HepG2 (cell line): ENCODE data around the gene THAP9. TPM values are rescaled to one million over a fixed set of nuclear protein-coding genes. Genes with fewer than 3 reads are reported as not detected.
A peak's percentile ranks its signal among the peaks of the same experiment; 100 is the strongest.

Source experiments
- GATAD1 ChIP-seq: IDR thresholded peaks from 2 replicates; pipeline ENCODE4 v1.6.1; 2016; ENCODE audit warnings: missing genetic modification reagents, missing compliant biosample characterization
- MYC ChIP-seq: sonication (generic); formaldehyde crosslinking; IDR thresholded peaks from 2 replicates; pipeline ENCODE4 v1.9.0; 2021; ENCODE audit warnings: missing genetic modification reagents, borderline replicate concordance
- ZFY ChIP-seq: sonication (generic); formaldehyde crosslinking; IDR thresholded peaks from 2 replicates; pipeline ENCODE4 v1.4.0; 2020; ENCODE audit warnings: missing genetic modification reagents
- ZNF17 ChIP-seq: sonication (generic); formaldehyde crosslinking; IDR thresholded peaks from 2 replicates; pipeline ENCODE4 v1.5.0; 2020; ENCODE audit warnings: mild to moderate bottlenecking, missing genetic modification reagents
- ZNF225 ChIP-seq: sonication (generic); formaldehyde crosslinking; IDR thresholded peaks from 2 replicates; pipeline ENCODE4 v1.4.0; 2020; ENCODE audit warnings: mild to moderate bottlenecking, missing genetic modification reagents
- ZNF460 ChIP-seq: sonication (generic); formaldehyde crosslinking; IDR thresholded peaks from 2 replicates; pipeline ENCODE4 v1.5.1; 2020; ENCODE audit warnings: missing genetic modification reagents, mild to moderate bottlenecking, borderline replicate concordance
- polyA plus RNA-seq, 8 experiments: library from polyadenylated mRNA; depleted of rRNA in 3 of 8; stranded (reverse) in 7 of 8; unstranded in 1 of 8; fragments of >200 nt; fragmentation: Illumina TruSeq in 4 of 8; extraction: Trizol in 4 of 8; gene quantifications; 2 replicates each; pipeline versions ENCODE4 v1.2.1 to v1.2.3, GENCODE V29; 2011 to 2016; ENCODE audit warnings: low read depth in 4 of 8, missing spikeins in 1 of 8, mixed read lengths in 1 of 8; ENCODE audit not compliant: insufficient read depth in 1 of 8
- total RNA-seq, 5 experiments: library from RNA; depleted of rRNA; stranded (reverse); fragments of >200 nt; fragmentation: Illumina TruSeq; extraction: Trizol; gene quantifications; 2 replicates each; pipeline ENCODE4 v1.2.3, GENCODE V29; 2016; ENCODE audit warnings: low read depth in 1 of 5
- TF ChIP-seq, protein P1 (sequence below): sonication (generic); formaldehyde crosslinking; IDR thresholded peaks from 2 replicates; pipeline ENCODE4 v1.9.0; 2021; ENCODE audit warnings: missing genetic modification reagents, mild to moderate bottlenecking, borderline replicate concordance
- TF ChIP-seq, protein P2 (sequence below): sonication (generic); formaldehyde crosslinking; IDR thresholded peaks from 2 replicates; pipeline ENCODE4 v1.5.0; 2020; ENCODE audit warnings: mild to moderate bottlenecking, missing genetic modification reagents
- TF ChIP-seq, protein P3 (sequence below): sonication (generic); formaldehyde crosslinking; IDR thresholded peaks from 2 replicates; pipeline ENCODE4 v1.9.0; 2021; ENCODE audit warnings: missing genetic modification reagents, borderline replicate concordance
- TF ChIP-seq, protein P4 (sequence below): IDR thresholded peaks from 2 replicates; pipeline ENCODE4 v1.6.1; 2016; ENCODE audit warnings: low read depth, borderline replicate concordance
- TF ChIP-seq, protein P5 (sequence below): sonication (generic); formaldehyde crosslinking; IDR thresholded peaks from 2 replicates; pipeline ENCODE4 v1.4.0; 2020; ENCODE audit warnings: mild to moderate bottlenecking, missing genetic modification reagents
- TF ChIP-seq, protein P6 (sequence below): sonication (generic); formaldehyde crosslinking; IDR thresholded peaks from 2 replicates; pipeline ENCODE4 v1.4.0; 2020; ENCODE audit warnings: mild to moderate bottlenecking, missing genetic modification reagents, borderline replicate concordance
- TF ChIP-seq, protein P7 (sequence below): IDR thresholded peaks from 2 replicates; pipeline ENCODE4 v1.6.1; 2016; ENCODE audit warnings: missing genetic modification reagents, missing compliant biosample characterization

THAP9 gene
- total and polyA plus RNA-seq, 2 of the 13 experiments (the other 11 are each of a cell fraction or from before 2014, with no cell fraction given), result 6.0 to 7.2 TPM

DNA sequence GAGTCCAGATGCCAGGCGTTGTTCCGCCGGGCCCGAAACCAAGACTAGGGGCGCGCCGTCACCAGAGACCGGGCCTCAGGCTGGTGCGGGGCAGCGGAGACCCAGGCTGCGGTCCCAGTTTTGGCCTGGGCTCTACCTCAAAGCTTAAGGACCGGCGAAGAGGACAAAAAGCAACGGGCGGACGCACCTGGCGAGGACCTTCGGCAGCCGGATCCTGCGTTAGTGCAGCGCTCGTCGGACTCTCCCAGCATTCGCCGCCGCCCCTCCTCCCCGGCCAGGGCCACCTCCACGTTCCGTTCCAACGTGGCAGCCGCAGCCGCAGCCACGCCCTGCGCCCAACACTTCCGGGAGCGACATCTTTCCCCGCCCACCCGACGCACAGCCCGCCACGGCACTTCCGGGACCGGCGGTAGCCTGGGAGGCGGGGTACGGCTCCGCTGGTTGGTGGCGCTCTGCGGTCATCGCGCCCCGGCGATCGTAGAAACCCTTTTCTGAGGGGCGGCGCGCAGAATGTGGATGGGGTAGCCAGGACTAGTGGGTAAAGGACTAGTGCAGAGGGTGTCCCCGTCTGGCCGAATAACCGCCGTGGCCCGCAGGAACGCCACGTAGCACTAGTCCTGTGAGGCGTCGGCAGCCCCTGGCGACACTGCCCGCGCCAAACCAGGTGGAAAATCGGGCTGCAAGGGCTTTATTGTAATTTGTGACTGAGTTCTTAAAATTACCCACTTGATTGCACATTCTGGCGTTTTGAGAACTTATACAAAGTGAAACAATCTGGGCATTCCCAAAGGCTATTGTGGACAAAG, 9.4 kb upstream of the THAP9 start, which contains the start of gene SEC31A (continued):
- TF ChIP-seq, protein P1, sequence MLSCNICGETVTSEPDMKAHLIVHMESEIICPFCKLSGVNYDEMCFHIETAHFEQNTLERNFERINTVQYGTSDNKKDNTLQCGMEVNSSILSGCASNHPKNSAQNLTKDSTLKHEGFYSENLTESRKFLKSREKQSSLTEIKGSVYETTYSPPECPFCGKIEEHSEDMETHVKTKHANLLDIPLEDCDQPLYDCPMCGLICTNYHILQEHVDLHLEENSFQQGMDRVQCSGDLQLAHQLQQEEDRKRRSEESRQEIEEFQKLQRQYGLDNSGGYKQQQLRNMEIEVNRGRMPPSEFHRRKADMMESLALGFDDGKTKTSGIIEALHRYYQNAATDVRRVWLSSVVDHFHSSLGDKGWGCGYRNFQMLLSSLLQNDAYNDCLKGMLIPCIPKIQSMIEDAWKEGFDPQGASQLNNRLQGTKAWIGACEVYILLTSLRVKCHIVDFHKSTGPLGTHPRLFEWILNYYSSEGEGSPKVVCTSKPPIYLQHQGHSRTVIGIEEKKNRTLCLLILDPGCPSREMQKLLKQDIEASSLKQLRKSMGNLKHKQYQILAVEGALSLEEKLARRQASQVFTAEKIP (CRISPR knock-in tag), result no peak
- TF ChIP-seq, protein P2, sequence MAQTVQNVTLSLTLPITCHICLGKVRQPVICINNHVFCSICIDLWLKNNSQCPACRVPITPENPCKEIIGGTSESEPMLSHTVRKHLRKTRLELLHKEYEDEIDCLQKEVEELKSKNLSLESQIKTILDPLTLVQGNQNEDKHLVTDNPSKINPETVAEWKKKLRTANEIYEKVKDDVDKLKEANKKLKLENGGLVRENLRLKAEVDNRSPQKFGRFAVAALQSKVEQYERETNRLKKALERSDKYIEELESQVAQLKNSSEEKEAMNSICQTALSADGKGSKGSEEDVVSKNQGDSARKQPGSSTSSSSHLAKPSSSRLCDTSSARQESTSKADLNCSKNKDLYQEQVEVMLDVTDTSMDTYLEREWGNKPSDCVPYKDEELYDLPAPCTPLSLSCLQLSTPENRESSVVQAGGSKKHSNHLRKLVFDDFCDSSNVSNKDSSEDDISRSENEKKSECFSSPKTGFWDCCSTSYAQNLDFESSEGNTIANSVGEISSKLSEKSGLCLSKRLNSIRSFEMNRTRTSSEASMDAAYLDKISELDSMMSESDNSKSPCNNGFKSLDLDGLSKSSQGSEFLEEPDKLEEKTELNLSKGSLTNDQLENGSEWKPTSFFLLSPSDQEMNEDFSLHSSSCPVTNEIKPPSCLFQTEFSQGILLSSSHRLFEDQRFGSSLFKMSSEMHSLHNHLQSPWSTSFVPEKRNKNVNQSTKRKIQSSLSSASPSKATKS (CRISPR knock-in tag), result peak; percentile 86; the same call in 1 of the 2 replicates
- TF ChIP-seq ZFY (CRISPR knock-in tag) (peak; percentile 96), ZNF460 (CRISPR knock-in tag) (peak; percentile 95), ZNF225 (CRISPR knock-in tag) (peak; percentile 87), MYC (peak; percentile 98), GATAD1 (peak; percentile 91), ZNF17 (CRISPR knock-in tag) (no peak)
- TF ChIP-seq, protein P3, sequence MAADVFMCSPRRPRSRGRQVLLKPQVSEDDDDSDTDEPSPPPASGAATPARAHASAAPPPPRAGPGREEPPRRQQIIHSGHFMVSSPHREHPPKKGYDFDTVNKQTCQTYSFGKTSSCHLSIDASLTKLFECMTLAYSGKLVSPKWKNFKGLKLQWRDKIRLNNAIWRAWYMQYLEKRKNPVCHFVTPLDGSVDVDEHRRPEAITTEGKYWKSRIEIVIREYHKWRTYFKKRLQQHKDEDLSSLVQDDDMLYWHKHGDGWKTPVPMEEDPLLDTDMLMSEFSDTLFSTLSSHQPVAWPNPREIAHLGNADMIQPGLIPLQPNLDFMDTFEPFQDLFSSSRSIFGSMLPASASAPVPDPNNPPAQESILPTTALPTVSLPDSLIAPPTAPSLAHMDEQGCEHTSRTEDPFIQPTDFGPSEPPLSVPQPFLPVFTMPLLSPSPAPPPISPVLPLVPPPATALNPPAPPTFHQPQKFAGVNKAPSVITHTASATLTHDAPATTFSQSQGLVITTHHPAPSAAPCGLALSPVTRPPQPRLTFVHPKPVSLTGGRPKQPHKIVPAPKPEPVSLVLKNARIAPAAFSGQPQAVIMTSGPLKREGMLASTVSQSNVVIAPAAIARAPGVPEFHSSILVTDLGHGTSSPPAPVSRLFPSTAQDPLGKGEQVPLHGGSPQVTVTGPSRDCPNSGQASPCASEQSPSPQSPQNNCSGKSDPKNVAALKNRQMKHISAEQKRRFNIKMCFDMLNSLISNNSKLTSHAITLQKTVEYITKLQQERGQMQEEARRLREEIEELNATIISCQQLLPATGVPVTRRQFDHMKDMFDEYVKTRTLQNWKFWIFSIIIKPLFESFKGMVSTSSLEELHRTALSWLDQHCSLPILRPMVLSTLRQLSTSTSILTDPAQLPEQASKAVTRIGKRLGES (CRISPR knock-in tag), result no peak
- TF ChIP-seq, protein P4, sequence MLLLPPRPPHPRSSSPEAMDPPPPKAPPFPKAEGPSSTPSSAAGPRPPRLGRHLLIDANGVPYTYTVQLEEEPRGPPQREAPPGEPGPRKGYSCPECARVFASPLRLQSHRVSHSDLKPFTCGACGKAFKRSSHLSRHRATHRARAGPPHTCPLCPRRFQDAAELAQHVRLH (CRISPR knock-in tag), result peak; percentile 65; the same call in 1 of the 2 replicates
- TF ChIP-seq, protein P5, sequence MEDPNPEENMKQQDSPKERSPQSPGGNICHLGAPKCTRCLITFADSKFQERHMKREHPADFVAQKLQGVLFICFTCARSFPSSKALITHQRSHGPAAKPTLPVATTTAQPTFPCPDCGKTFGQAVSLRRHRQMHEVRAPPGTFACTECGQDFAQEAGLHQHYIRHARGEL, result peak; percentile 78; the same call in 1 of the 2 replicates
- TF ChIP-seq, protein P6, sequence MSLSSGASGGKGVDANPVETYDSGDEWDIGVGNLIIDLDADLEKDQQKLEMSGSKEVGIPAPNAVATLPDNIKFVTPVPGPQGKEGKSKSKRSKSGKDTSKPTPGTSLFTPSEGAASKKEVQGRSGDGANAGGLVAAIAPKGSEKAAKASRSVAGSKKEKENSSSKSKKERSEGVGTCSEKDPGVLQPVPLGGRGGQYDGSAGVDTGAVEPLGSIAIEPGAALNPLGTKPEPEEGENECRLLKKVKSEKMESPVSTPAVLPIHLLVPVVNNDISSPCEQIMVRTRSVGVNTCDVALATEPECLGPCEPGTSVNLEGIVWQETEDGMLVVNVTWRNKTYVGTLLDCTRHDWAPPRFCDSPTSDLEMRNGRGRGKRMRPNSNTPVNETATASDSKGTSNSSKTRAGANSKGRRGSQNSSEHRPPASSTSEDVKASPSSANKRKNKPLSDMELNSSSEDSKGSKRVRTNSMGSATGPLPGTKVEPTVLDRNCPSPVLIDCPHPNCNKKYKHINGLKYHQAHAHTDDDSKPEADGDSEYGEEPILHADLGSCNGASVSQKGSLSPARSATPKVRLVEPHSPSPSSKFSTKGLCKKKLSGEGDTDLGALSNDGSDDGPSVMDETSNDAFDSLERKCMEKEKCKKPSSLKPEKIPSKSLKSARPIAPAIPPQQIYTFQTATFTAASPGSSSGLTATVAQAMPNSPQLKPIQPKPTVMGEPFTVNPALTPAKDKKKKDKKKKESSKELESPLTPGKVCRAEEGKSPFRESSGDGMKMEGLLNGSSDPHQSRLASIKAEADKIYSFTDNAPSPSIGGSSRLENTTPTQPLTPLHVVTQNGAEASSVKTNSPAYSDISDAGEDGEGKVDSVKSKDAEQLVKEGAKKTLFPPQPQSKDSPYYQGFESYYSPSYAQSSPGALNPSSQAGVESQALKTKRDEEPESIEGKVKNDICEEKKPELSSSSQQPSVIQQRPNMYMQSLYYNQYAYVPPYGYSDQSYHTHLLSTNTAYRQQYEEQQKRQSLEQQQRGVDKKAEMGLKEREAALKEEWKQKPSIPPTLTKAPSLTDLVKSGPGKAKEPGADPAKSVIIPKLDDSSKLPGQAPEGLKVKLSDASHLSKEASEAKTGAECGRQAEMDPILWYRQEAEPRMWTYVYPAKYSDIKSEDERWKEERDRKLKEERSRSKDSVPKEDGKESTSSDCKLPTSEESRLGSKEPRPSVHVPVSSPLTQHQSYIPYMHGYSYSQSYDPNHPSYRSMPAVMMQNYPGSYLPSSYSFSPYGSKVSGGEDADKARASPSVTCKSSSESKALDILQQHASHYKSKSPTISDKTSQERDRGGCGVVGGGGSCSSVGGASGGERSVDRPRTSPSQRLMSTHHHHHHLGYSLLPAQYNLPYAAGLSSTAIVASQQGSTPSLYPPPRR (CRISPR knock-in tag), result peak; percentile 72
- TF ChIP-seq, protein P7, sequence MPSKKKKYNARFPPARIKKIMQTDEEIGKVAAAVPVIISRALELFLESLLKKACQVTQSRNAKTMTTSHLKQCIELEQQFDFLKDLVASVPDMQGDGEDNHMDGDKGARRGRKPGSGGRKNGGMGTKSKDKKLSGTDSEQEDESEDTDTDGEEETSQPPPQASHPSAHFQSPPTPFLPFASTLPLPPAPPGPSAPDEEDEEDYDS (CRISPR knock-in tag), result peak; percentile 93
